HepG2 (cell line): ENCODE data around the gene TACC2. TPM values are rescaled to one million over a fixed set of nuclear protein-coding genes. Genes with fewer than 3 reads are reported as not detected.

ENCODE experiments used
- ATAC-seq: fragments of 200-7000 bp; cut with Tn5 transposase; 3 replicates; pipeline ENCODE4 v1.9.1; 2020; ENCODE audit warnings: mild to moderate bottlenecking, moderate library complexity
- BruUV-seq: library from RNA; stranded (reverse); fragments of 400-500 nt; replicated peaks from 2 replicates; lab custom pipeline; 2021; lab: Mats Ljungman, UMichigan
- CTCF ChIA-PET: fragments of 300-600 bp; formaldehyde crosslinking; extraction: SDS; loops from one replicate; lab custom pipeline; 2021; ENCODE audit warnings: low total read pairs, inconsistent platforms, low intra/inter-chr PET ratio; lab: Yijun Ruan, JAX
- POLR2A ChIA-PET: fragments of 350-600 bp; sonication (Branson Sonifier 250); formaldehyde crosslinking; loops from one replicate; lab custom pipeline; 2020; ENCODE audit warnings: antibody characterized with exemption, inconsistent platforms; lab: Yijun Ruan, JAX
- DNase-seq: peaks from one replicate; pipeline ENCODE4 v3.0.0-alpha.2; 2015; ENCODE audit warnings: low spot score
- FAIRE-seq: peaks from 3 replicates; lab custom pipeline; 2011; peaks lifted over from hg19 to GRCh38; lab: Jason Lieb, UNC
- H2AFZ ChIP-seq: one replicate; pipeline ENCODE4 v1.6.1; 2011; ENCODE audit warnings: low read length, inconsistent platforms
- H3K27ac ChIP-seq: fragments of 300-600 bp; 3 replicates; pipeline ENCODE4 v1.8.0; 2011; ENCODE audit warnings: mixed run types, mild to moderate bottlenecking, mixed read lengths, low read length, inconsistent platforms; ENCODE audit not compliant: insufficient read depth; ENCODE audit errors: extremely low read length
- H3K27me3 ChIP-seq, 2 experiments: fragments of 200-600 bp in 1 of 2; 2 replicates in 1 of 2; 3 replicates in 1 of 2; pipeline versions ENCODE4 v1.6.0 to v1.8.0; 2011; ENCODE audit warnings: low read length in 2 of 2, mild to moderate bottlenecking in 2 of 2, moderate library complexity in 2 of 2, inconsistent platforms in 1 of 2; ENCODE audit not compliant: insufficient read depth in 2 of 2, control insufficient read depth in 1 of 2
- H3K36me3 ChIP-seq, 2 experiments: fragments of 200-600 bp in 1 of 2; replicated peaks in 1 of 2; 2 replicates in 1 of 2; 3 replicates in 1 of 2; pipeline versions ENCODE4 v1.5.1 to v1.8.0; 2011; ENCODE audit warnings: low read length in 2 of 2, inconsistent platforms in 1 of 2; ENCODE audit not compliant: insufficient read depth in 2 of 2, control insufficient read depth in 1 of 2
- H3K4me1 ChIP-seq: 2 replicates; pipeline ENCODE4 v1.5.1; 2012; ENCODE audit warnings: low read length, inconsistent platforms; ENCODE audit not compliant: insufficient read depth
- H3K4me2 ChIP-seq: 2 replicates; pipeline ENCODE4 v1.6.0; 2011; ENCODE audit warnings: low read depth, low read length, inconsistent platforms
- H3K4me3 ChIP-seq, 3 experiments: fragments of 200-600 bp in 1 of 3; sonication (generic), shearing (Covaris generic) in 1 of 3; replicated peaks in 1 of 3; 2 replicates each; pipeline ENCODE4 v1.5.1; 2011 to 2016; ENCODE audit warnings: low read length in 3 of 3, inconsistent platforms in 2 of 3, low read depth in 2 of 3, mild to moderate bottlenecking in 2 of 3, control low read depth in 1 of 3, mixed read lengths in 1 of 3; ENCODE audit not compliant: insufficient read depth in 1 of 3
- H3K79me2 ChIP-seq: one replicate; pipeline ENCODE4 v1.6.1; 2011; ENCODE audit warnings: low read length, inconsistent platforms; ENCODE audit not compliant: insufficient read depth
- H3K9ac ChIP-seq: 2 replicates; pipeline ENCODE4 v1.6.0; 2011; ENCODE audit warnings: mild to moderate bottlenecking, low read depth, low read length, inconsistent platforms; ENCODE audit not compliant: insufficient read depth
- H3K9me3 ChIP-seq: 2 replicates; pipeline ENCODE4 v1.5.1; 2012; ENCODE audit warnings: mild to moderate bottlenecking, low read length
- H4K20me1 ChIP-seq: 2 replicates; pipeline ENCODE4 v1.6.0; 2011; ENCODE audit warnings: inconsistent platforms, mild to moderate bottlenecking, low read length, moderate library complexity; ENCODE audit not compliant: insufficient read depth
- HNF4G ChIP-seq, 2 experiments: sonication (generic) in 1 of 2; formaldehyde crosslinking in 1 of 2; IDR thresholded peaks; 2 replicates each; pipeline versions ENCODE4 v1.4.0 to v1.6.1; 2011 to 2020; ENCODE audit warnings: borderline replicate concordance in 2 of 2, low read depth in 2 of 2, mild to moderate bottlenecking in 2 of 2, low read length in 1 of 2, missing genetic modification reagents in 1 of 2, moderate library complexity in 1 of 2
- WGBS: methylation state at CpG from one replicate; pipeline ENCODE4 v1.1.6; 2017; ENCODE audit warnings: low lambda C conversion rate; 5-methylcytosine and 5-hydroxymethylcytosine counted together
- in situ Hi-C: cut with HindIII; loops from 2 replicates; pipeline ENCODE4 v1.10.0; 2017; ENCODE audit warnings: low pct_unique_long_range_greater_than_20kb; ENCODE audit not compliant: extremely low pct_ligation_motif_present
- intact Hi-C: fragments of 100-400 bp; cut with micrococcal nuclease; formaldehyde crosslinking; loops from one replicate; pipeline ENCODE4 v1.10.0; 2022; ENCODE audit not compliant: unreplicated experiment
- polyA plus RNA-seq, 8 experiments: library from polyadenylated mRNA; depleted of rRNA in 3 of 8; stranded (reverse) in 7 of 8; unstranded in 1 of 8; fragments of >200 nt; fragmentation: Illumina TruSeq in 4 of 8; extraction: Trizol in 4 of 8; gene quantifications; 2 replicates each; pipeline versions ENCODE4 v1.2.1 to v1.2.3, GENCODE V29; 2011 to 2016; ENCODE audit warnings: low read depth in 4 of 8, missing spikeins in 1 of 8, mixed read lengths in 1 of 8; ENCODE audit not compliant: insufficient read depth in 1 of 8
- total RNA-seq, 5 experiments: library from RNA; depleted of rRNA; stranded (reverse); fragments of >200 nt; fragmentation: Illumina TruSeq; extraction: Trizol; gene quantifications; 2 replicates each; pipeline ENCODE4 v1.2.3, GENCODE V29; 2016; ENCODE audit warnings: low read depth in 1 of 5
- TF ChIP-seq, protein P1 (sequence below): IDR thresholded peaks from 2 replicates; pipeline ENCODE4 v1.6.1; 2016
- TF ChIP-seq, protein P2 (sequence below): sonication (generic); formaldehyde crosslinking; IDR thresholded peaks from 2 replicates; pipeline ENCODE4 v1.5.0; 2020; ENCODE audit warnings: missing genetic modification reagents
- TF ChIP-seq, protein P3 (sequence below): sonication (generic); formaldehyde crosslinking; IDR thresholded peaks from 2 replicates; pipeline ENCODE4 v1.5.0; 2020; ENCODE audit warnings: mild to moderate bottlenecking, missing genetic modification reagents

Gene TACC2
- total and polyA plus RNA-seq, 2 of the 13 experiments (the other 11 are each of a cell fraction or from before 2014, with no cell fraction given) = 11.8 to 16.0 TPM

DNA sequence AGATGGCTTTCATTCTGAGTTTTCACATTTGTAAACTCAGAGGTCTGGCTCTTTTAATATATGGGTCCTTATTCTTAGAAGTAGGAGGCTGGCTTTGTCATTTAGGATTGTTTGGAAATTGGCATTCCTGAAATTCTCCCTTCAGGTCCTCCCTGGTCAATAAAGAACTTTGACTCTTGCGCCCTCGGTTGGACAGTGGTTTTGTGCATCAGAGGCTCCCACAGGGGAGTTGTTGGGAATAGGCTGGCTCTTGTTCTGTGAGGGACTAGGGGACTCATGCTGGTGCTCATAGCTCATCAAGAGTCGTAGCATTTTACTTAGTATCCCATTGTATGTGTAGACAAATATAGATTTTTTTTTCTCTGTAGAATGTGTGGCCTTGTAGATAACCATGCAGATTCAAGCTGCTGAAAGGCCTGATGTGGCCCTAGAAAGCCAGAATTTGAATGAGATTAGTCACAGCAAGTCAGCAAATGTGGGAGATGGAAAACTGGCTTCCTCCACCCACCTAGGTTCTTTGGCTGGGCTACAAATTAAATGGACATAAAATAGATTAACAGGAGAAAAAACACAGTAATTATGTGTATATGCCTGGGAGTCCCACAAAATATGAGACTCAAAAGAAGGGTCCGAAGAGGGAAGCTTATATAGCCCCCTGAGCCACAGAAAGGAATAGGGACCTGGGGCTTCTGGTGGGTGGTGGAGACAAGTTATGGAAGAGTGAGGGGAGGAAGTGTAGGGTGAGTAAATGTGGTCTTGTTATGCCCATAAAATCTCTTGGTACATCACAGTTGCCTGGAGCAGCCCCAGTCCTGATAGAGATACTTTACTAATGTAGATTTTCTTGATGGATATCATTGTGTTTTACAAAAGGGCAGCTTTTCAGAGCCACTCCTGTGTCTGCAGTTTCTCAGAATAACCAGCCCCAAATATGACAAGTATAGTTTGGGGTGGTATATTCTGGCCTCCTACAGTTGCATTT is 187.6 kb downstream of the TACC2 start (continued):
- TF ChIP-seq, protein P1, sequence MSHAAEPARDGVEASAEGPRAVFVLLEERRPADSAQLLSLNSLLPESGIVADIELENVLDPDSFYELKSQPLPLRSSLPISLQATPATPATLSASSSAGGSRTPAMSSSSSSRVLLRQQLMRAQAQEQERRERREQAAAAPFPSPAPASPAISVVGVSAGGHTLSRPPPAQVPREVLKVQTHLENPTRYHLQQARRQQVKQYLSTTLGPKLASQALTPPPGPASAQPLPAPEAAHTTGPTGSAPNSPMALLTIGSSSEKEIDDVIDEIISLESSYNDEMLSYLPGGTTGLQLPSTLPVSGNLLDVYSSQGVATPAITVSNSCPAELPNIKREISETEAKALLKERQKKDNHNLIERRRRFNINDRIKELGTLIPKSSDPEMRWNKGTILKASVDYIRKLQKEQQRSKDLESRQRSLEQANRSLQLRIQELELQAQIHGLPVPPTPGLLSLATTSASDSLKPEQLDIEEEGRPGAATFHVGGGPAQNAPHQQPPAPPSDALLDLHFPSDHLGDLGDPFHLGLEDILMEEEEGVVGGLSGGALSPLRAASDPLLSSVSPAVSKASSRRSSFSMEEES = no peak
- peak; percentile 94 for TF ChIP-seq HNF4G (IDR thresholded peaks at IDR 0.05; ENCODE audit: borderline replicate concordance, low read depth, low read length)
- no peak for TF ChIP-seq HNF4G (CRISPR knock-in tag; IDR thresholded peaks at IDR 0.05; ENCODE audit: borderline replicate concordance, low read depth)
- TF ChIP-seq, all 625 proteins: peak for 80

DNA sequence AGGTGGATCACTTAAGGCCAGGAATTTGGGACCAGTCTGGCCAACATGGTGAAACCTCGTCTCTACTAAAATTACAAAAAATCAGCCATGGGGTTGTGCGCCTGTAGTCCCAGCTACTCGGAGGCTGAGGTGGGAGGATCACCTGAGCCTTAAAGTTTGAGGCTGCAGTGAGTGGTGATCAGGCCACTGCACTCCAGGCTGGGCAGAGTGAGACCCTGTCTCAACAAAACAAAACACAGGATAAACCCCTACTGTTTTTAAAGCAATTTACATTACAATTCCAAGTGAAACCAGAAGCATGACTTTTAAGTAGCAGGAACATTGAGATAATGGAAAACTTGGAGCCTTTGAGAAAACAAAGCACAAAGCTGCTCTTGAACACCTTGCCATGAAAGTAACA is 189.7 kb downstream of the TACC2 start:
- FAIRE-seq (no peak), DNase-seq (no peak)
- in situ Hi-C loops = no loop called here
- H3K4me1 ChIP-seq = peaks cover 72% of the 10 kb centered on the region
- BruUV-seq = no TSS peak
- TF ChIP-seq, protein P2, sequence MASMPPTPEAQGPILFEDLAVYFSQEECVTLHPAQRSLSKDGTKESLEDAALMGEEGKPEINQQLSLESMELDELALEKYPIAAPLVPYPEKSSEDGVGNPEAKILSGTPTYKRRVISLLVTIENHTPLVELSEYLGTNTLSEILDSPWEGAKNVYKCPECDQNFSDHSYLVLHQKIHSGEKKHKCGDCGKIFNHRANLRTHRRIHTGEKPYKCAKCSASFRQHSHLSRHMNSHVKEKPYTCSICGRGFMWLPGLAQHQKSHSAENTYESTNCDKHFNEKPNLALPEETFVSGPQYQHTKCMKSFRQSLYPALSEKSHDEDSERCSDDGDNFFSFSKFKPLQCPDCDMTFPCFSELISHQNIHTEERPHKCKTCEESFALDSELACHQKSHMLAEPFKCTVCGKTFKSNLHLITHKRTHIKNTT = no peak
- TF ChIP-seq, protein P3, sequence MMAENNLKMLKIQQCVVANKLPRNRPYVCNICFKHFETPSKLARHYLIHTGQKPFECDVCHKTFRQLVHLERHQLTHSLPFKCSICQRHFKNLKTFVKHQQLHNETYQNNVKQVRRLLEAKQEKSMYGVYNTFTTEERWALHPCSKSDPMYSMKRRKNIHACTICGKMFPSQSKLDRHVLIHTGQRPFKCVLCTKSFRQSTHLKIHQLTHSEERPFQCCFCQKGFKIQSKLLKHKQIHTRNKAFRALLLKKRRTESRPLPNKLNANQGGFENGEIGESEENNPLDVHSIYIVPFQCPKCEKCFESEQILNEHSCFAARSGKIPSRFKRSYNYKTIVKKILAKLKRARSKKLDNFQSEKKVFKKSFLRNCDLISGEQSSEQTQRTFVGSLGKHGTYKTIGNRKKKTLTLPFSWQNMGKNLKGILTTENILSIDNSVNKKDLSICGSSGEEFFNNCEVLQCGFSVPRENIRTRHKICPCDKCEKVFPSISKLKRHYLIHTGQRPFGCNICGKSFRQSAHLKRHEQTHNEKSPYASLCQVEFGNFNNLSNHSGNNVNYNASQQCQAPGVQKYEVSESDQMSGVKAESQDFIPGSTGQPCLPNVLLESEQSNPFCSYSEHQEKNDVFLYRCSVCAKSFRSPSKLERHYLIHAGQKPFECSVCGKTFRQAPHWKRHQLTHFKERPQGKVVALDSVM (CRISPR knock-in tag) = peak; percentile 45; the same call in 1 of the 2 replicates
- TF ChIP-seq, all 625 proteins: peak for 1
- no peaks in the 10 kb centered on the region for H3K27me3 ChIP-seq
- no peak overlapping the region for H3K4me2 ChIP-seq
- H3K79me2 ChIP-seq = peaks cover 20% of the 10 kb centered on the region
- ChIA-PET CTCF (no interaction called here), POLR2A (no interaction called here)
- H3K36me3 ChIP-seq = 0 out of 5 replicates have a peak, but pooled peaks cover 0 to 2% of the 10 kb centered on the region in 2 experiments
- ATAC-seq = no peak
- no peak overlapping the region for H3K9ac ChIP-seq
- H3K4me3 ChIP-seq = no peak overlapping the region
- peaks cover 7% of the 10 kb centered on the region for H4K20me1 ChIP-seq
- no peak overlapping the region for H2AFZ ChIP-seq
- intact Hi-C loops = no loop called here
- H3K27ac ChIP-seq = no peak overlapping the region
- no peaks in the 10 kb centered on the region for H3K9me3 ChIP-seq
- 100% methylated on average over 3 of the region's 3 CpGs for WGBS
